Stimulated activated CD4-positive, alpha-beta T cell treated with anti-CD3 and anti-CD28 coated beads, Interleukin-2, amount 100 ng/mL, for 48 hours (primary cell): ENCODE results near the gene DHH.
A peak's percentile ranks its signal among the peaks of the same experiment; 100 is the strongest.

ENCODE experiments used
- DNase-seq, 2 donors: peaks; one replicate each; pipeline ENCODE4 v3.0.0-alpha.2; 2020

Gene DHH

DNA sequence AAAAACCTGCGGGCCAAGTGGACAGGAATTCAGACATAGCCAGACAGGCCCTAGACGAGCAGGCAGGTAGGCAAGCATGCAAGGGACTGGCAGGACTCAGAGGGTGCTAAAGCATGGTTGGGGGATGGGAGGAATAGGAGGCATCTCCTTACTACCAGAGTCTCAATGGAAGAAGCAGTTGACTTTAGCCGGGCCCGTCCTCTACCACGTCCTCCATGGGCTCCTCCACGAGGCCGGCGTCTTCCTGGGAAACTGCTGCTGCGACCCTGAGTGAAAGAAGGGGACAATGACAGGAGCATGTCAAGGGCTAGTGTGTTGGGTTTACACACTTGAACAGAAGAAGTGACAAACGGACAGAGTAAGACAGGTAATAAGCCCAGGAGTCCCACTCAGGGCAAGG lies 45.6 kb downstream of the DHH start:
- DNase-seq = no peak

DNA sequence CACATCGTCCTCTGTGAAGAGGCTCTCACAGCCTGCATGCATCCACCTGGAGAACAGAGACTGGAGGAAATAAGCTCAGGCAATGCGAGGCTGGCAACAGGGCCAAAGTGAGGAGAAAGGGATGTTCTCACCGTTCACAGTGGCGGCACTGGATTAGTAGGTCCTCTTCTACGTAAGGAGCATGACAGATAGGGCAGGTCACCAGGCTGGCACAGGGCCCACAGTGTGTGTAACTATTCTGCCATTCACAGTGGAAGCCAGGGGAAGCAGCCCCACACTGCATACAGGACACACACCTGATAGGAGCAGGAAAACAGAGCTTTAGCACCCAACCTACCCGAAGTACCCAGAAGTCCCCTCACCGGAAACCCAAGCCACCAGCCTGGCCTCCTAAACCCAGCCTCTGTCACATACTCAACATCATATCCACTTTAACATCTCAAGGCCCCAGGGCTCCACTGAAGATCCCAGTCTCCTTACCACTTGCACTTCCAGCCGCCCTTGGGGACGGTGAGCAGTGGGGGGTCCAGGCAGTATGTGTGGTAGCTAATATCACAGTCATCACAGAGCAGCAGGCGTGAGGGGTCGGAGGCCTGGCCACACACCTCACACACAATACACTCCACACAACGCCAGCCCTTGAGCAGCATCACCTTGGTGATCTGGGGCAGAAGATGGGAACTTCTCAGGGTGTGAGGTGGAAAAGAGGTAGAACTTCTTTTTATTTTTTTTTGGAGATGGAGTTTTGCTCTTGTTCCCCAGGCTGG lies 48.3 kb downstream of the DHH start:
- DNase-seq = no peak

DNA sequence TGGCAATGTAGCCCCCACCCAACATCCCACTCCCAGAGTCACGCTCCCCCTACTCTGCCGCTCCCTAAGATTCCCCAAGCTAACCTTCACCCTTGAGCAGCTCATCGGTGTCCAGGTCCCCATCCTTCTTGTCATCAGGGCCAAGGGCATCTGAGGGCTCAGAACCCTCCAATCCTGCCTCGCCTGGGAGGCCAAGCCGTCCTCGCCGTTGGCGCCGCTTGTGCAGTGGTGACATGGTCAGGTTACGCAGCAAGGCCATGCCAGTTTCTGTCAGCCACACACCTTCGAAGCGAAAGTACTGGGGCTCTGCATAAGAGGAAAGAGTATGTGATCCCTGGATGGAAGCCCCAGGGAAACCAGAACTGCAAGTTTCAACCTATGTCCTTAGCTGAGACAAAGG lies 49.9 kb downstream of the DHH start:
- no peak for DNase-seq

- peak; percentile 82 to 84 for DNase-seq
Observed at GRCh38 chr12:49043856-49044258, 50.7 kb downstream of the DHH start.

- no peak for DNase-seq
Observed at GRCh38 chr12:49043241-49043640, 51.4 kb downstream of the DHH start.

DNA sequence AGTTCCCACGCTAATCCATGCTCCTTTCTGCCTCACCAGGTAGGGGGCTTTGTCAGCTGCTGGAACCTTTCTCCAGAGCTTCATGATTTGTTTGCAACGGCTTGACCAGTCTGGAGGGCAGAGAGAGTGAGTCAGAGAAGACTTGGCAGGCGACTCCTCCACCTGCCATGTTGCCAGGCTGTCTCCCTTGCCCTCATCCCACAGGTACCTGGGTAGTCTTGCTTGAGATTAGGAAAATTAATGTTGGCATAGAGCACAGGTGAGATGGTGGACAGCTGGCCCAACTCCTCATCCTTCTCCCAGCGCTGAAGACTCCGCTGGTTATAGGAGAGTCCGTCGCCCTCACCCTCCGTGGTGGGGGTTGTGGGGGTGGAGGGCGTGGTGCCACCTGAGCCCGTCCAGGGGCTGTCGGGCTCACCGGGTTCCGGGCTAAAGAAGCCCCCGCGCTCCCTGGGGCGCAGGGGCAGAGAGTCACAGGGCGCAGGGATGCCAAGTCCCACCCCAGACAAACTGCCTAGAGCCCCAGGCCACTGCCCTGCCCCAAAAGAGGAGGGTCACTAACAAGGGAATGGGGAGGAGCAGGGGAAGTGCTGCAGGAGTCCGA lies 52.6 kb downstream of the DHH start:
- DNase-seq = no peak

- DNase-seq = no peak
Observed at GRCh38 chr12:49041036-49041880, 53.3 kb downstream of the DHH start.

DNA sequence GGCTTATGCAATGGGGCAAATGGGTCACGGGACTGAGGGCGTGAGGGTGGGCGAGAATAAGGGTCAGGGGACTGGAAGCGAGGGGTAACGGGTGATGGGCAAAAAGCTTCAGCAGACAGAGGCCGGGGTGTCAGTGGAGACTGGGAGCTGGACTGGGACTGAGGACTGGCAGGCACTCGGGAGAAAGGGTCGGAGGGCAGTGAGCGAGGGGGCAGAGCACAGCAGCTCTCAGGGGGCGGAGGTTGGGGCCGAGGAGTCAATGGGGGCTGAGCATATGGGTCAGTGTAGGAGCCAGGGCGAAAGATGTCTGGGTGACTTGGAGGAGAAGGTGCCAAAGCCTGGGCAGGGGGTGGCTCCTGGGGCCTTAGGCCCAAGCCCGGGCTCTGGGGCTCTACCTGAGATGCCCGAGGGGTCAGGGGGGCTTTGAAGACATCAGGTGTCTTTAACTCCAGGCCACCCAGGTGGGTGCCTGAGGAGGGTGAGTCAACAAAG lies 54.2 kb downstream of the DHH start:
- no peak for DNase-seq

GRCh38 chr12:49039421-49040363 lies 54.9 kb downstream of the DHH start:
- no peak for DNase-seq

- DNase-seq = no peak
Observed at GRCh38 chr12:49038291-49038955, 56.2 kb downstream of the DHH start.

DNA sequence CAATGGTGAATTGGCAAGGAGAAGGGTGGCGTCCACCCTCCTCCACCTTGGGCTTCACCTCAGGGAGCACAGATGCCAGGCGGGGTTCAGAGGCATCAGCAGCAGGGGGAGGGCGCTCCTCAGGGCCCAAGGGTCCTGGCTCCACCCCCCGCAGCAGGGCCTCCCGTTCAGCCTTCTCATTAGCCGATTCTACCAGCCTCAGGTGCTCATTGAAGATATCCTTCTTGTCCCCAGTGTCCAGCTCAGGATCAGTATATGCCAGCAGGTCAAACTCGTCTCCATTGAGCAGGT lies 56.7 kb downstream of the DHH start:
- DNase-seq = no peak

- DNase-seq = no peak
Observed at GRCh38 chr12:49037111-49037946, 57.3 kb downstream of the DHH start.
